Activated naive CD8-positive, alpha-beta T cell (primary cell): ENCODE measurements around the gene TMEM212.
"Not testable (repeated sequence)": the region's sequence is repeated elsewhere in the genome, so short reads cannot be mapped to it uniquely, and the experiment has no call there.

Source experiments
- H3K27ac Mint-ChIP-seq: one replicate; pipeline ENCODE4 v1.8.0; 2021; ENCODE audit warnings: mixed read lengths
- H3K27me3 Mint-ChIP-seq: one replicate; pipeline ENCODE4 v1.8.0; 2021; ENCODE audit warnings: mixed read lengths
- H3K36me3 Mint-ChIP-seq: one replicate; pipeline ENCODE4 v1.8.0; 2021; ENCODE audit warnings: mixed read lengths
- H3K4me1 Mint-ChIP-seq: one replicate; pipeline ENCODE4 v1.8.0; 2021; ENCODE audit warnings: low read depth, mixed read lengths
- H3K4me3 Mint-ChIP-seq: one replicate; pipeline ENCODE4 v1.8.0; 2021; ENCODE audit warnings: mild to moderate bottlenecking, mixed read lengths
- H3K9me3 Mint-ChIP-seq: one replicate; pipeline ENCODE4 v1.8.0; 2021; ENCODE audit warnings: low read depth, mixed read lengths

The TMEM212 gene

DNA sequence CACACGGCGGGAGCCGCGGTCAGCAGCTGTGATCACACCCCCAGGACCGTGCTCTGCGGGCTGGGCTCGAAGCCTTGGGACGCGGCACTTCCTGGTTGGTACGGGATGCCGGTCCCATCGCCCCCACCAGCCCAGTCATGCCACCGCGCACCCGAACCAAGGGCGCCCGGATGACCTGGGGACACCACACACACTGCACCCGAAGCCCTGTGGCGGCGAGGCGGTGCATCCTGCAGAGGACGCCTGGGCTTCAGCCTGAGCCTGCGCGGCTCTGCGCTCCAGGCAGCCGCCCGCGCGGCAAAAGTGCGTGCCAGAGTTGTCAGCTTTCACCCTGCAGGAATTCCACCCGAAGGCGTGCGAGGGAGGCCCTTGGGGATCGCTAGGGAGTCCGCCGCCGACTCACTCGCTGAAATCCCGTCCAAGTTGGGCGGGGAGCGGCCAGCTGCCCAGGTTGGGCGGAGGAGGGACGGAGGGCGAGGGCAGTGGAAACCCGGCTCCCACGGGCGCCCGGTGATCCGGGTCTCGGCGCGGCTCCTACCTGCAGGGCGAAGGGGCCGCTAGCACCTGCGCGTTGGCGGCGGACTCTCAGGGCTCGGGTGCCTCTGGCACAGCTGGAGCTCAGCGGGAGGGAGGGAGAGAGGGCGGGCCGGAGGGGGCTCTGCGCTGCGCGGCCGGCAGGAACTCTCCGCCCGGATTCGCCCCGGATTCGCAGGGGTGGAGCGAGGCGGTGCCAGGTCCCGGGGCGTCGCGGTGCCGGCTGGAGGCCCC lies 33.1 kb upstream of the TMEM212 start, which contains the start of gene PLD1:
Gene PLD1 (minus strand): TSS at position 623 of the 768 bp plus-strand sequence. CDS start 72,432 bp downstream, outside the sequence.
- H3K4me3 Mint-ChIP-seq, result peak within 1 kb of the TSS; percentile 88
- H3K27me3 Mint-ChIP-seq, result peaks cover 32% of the 10 kb centered on the region
- H3K4me1 Mint-ChIP-seq, result peaks cover 15% of the 10 kb centered on the region
- no peaks in the 10 kb centered on the region for H3K9me3 Mint-ChIP-seq
- no peaks in the 10 kb centered on the region for H3K36me3 Mint-ChIP-seq
- no peak within 1 kb of the TSS for H3K27ac Mint-ChIP-seq

DNA sequence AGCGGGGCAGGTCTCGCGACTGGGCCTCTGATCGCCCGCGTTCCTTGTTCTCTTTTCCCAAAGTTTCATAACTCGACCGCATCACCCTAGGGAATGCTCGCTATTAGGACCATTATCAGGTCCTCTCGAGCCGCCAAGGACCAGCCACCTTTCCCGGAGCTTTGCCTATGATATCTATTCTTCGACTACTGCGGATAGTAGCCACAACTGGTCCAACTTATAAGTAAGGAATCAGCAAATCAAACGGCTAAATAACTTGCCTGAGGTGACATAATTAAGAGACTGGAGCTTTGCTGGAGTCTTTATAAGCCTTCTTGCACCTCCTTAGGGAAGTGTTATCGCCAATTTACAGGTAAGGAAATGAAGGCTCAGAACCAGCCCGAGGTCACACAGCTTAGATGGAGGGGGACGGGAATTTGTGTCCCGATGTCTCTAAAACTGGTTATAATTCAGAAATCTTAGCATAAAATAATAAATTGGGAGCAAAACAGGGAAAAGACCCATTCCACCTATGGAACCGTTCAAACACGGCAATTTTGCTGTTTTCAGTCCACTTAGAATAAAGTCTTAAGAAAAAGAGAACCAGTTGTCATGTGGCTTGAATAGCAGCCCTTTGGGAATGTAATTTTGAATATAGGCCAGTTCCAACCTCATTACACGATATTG lies 32.4 kb upstream of the TMEM212 start:
- no peak overlapping the region for H3K27ac Mint-ChIP-seq
- H3K4me3 Mint-ChIP-seq, result peak overlapping the region; percentile 82
- H3K27me3 Mint-ChIP-seq, result peaks cover 32% of the 10 kb centered on the region
- no peaks in the 10 kb centered on the region for H3K36me3 Mint-ChIP-seq
- H3K9me3 Mint-ChIP-seq, result no peaks in the 10 kb centered on the region
- H3K4me1 Mint-ChIP-seq, result peaks cover 15% of the 10 kb centered on the region

DNA sequence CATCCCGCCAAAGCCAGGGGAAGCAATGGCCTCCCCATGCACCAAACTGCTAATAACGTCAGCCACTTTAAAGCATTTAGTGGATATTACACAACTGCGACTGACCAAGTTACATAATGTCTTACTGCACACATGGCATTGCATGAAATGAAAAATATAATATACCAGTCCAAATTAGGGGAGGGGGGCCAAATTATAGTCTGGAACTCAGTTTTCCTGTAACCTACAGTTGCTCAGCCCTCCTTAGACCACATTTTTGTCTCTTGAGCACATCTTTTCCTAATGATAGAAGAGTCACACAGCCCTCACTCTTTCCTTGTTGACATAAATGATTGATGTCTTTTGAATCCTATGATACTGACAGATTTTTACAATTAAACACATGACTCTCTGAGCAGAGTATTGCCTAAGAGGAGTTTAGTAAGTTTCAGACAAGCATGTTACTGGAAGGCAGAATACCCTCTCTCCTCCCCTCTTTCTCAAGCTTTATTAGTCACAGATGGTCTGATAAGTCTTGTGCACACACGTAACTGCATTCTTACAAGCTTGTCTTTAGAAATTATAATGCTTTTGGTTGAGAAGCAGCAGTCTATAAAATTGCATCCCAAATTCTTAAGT lies 31.7 kb upstream of the TMEM212 start:
- Mint-ChIP-seq H3K4me3 (peak overlapping the region; percentile 82), H3K27ac (no peak overlapping the region), H3K9me3 (no peaks in the 10 kb centered on the region), H3K4me1 (peaks cover 15% of the 10 kb centered on the region), H3K36me3 (no peaks in the 10 kb centered on the region), H3K27me3 (peaks cover 34% of the 10 kb centered on the region)

DNA sequence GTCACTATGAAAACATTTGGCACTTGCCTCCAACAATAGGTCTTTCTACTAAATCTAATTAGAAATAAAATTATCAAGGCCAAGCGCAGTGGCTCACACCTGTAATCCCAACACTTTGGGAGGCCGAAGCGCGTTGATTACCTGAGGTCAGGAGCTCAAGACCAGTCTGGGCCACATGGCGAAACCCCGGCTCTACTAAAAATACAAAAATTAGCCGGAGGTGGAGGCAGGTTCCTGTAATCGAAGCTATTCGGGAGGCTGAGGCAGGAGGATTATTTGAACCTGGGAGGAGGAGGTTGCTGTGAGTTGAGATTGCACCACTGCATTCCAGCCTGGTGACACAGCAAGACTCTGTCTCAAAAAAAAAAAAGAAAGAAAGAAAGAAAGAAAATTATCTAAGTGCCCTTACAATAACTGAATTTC lies 31.2 kb upstream of the TMEM212 start:
- peaks cover 36% of the 10 kb centered on the region for H3K27me3 Mint-ChIP-seq
- peaks cover 15% of the 10 kb centered on the region for H3K4me1 Mint-ChIP-seq
- no peaks in the 10 kb centered on the region for H3K9me3 Mint-ChIP-seq
- H3K4me3 Mint-ChIP-seq, result no peak overlapping the region
- H3K36me3 Mint-ChIP-seq, result no peaks in the 10 kb centered on the region
- H3K27ac Mint-ChIP-seq, result no peak overlapping the region

DNA sequence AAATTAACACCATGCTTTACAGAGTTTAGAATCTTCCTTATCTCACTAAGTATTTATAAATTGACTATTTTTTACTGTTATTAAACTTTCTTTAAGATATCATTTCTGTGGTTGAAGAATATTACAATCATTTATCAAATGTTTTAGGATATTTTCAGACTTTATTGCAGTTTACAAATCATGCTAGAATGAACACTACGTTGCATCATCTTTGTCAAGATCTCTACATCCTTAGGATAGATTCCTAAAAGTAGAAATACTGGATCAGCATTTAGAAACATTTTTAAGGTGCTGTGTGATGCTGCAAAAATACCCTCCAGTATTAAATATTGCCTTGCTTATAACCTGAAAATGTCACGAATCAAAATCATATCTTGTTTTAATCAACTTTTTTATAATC lies 30.3 kb upstream of the TMEM212 start:
- Mint-ChIP-seq H3K4me1 (peaks cover 15% of the 10 kb centered on the region), H3K4me3 (no peak overlapping the region), H3K27me3 (peaks cover 35% of the 10 kb centered on the region), H3K9me3 (no peaks in the 10 kb centered on the region), H3K27ac (no peak overlapping the region), H3K36me3 (no peaks in the 10 kb centered on the region)

- Mint-ChIP-seq H3K9me3 (no peaks in the 10 kb centered on the region), H3K27me3 (peaks cover 34% of the 10 kb centered on the region), H3K4me1 (peaks cover 15% of the 10 kb centered on the region), H3K4me3 (no peak overlapping the region), H3K27ac (no peak overlapping the region), H3K36me3 (no peaks in the 10 kb centered on the region)
These were observed 29.8 kb upstream of the TMEM212 start for GRCh38 chr3:171813278-171813896.

DNA sequence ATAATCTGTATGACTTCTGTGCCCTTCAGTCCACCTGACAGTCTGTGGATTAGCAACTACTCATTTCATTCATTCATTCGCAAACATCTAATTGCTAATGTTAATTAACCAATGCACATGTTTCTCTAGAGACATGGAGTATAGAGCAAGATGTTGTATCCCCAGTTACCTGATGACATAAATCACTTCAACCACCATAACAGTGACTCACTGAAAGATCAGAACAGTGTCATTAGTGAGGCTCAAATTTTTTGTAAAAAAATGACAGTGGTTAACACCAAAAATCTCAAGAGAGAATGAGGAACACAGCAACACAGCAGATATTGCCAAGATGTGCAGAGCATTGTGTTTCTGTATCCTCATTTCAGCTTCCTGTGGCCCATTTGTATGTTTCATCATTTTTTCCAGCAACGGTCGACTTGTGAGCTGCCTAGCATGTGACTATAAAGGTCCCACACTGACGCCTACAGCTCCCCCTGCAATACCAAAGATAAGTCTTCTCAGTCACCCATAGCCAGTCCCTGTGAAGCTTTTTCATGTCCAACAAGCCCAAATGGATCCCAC lies 29.2 kb upstream of the TMEM212 start:
- peaks cover 34% of the 10 kb centered on the region for H3K27me3 Mint-ChIP-seq
- H3K4me1 Mint-ChIP-seq, result peaks cover 15% of the 10 kb centered on the region
- H3K36me3 Mint-ChIP-seq, result no peaks in the 10 kb centered on the region
- no peak overlapping the region for H3K4me3 Mint-ChIP-seq
- no peak overlapping the region for H3K27ac Mint-ChIP-seq
- no peaks in the 10 kb centered on the region for H3K9me3 Mint-ChIP-seq

GRCh38 chr3:171814662-171815061 lies 28.5 kb upstream of the TMEM212 start:
- H3K27me3 Mint-ChIP-seq, result peaks cover 28% of the 10 kb centered on the region
- not testable (repeated sequence) for H3K27ac Mint-ChIP-seq, H3K36me3 Mint-ChIP-seq, H3K9me3 Mint-ChIP-seq, H3K4me3 Mint-ChIP-seq, H3K4me1 Mint-ChIP-seq

DNA sequence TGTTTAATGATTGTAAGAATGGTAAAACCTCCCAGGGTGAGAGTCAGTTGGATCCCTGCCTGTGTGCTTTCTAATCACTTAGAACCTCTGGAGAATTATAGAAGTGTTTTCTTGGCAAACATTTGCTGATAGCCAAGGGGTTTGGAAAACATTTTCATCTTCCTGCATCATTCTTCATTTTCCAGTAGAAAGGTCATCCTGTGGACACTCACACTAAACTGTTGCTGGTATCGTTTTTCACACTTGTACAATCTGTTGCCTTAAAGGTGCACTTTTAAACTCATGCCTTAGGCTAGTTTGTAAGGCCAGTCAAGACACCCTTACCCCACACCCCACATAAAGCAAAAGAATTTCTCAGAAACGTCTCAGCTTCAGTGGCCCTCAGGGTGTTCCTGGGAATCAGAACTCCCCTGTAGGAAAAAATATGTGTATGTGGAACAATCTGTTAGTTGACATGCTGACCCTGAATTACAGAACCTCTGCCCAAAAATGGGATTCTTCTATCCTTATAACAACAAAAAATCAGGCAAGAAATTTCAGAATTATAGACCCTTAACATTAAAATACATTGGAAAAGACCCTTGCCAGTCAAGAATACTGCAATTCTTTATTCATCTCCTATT lies 27.1 kb upstream of the TMEM212 start:
- Mint-ChIP-seq H3K36me3 (no peaks in the 10 kb centered on the region), H3K4me3 (no peak overlapping the region), H3K27me3 (peaks cover 21% of the 10 kb centered on the region), H3K4me1 (peaks cover 3% of the 10 kb centered on the region), H3K27ac (no peak overlapping the region), H3K9me3 (no peaks in the 10 kb centered on the region)

DNA sequence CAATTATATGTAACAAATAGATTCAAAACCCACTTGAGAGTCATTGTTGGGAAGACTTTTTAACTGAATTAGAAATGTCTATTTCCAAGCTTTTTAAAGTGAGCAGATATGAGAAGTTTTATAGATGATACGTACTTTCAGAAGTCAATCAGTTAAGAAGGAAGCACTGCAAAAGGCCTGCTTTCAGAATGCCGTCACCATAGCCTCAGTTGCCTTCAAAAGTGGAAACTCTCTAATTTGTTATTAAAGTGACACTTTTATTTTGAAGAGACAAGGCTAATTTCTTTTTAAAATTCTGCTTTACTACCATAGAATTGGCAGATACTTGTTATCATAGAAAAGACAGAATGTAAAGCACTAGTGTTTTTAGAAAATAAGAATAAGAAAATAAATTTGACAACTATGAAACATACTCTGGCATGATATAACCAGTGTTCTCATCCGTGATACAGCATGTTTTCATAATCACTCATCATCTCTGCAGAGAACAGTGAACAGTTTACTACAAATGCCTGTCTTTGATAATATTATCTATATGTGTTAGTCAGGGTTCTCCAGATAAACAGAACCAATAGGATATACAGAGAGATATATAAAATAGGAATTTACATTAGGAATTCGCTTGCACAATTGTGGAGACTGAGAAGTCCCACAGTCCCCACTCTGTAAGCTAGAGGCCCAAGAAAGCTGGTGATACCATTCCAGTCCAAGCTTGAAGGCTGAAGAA lies 25.9 kb upstream of the TMEM212 start:
- H3K9me3 Mint-ChIP-seq, result no peaks in the 10 kb centered on the region
- no peaks in the 10 kb centered on the region for H3K36me3 Mint-ChIP-seq
- peaks cover 14% of the 10 kb centered on the region for H3K27me3 Mint-ChIP-seq
- H3K4me3 Mint-ChIP-seq, result no peak overlapping the region
- H3K4me1 Mint-ChIP-seq, result peaks cover 10% of the 10 kb centered on the region
- H3K27ac Mint-ChIP-seq, result no peak overlapping the region

DNA sequence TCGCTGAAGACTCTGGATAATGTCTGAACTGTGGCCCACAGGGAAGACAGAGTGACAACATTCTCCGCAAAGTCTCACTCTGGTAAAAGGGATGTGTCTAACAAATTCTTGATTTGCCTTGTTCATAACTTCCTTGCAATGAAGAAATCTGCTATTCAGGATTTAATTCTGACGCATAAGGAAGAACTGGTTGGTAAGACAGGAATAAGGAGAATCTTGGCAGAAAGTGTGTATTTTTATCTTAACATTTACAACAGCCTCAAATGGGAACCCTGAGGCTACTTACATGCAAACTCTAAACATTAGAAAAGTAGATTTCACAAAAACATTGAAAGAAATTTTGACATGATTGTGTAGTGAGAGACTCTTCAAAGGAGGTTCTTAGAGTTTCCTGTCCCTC lies 22.1 kb upstream of the TMEM212 start:
- peaks cover 7% of the 10 kb centered on the region for H3K4me1 Mint-ChIP-seq
- peaks cover 7% of the 10 kb centered on the region for H3K27me3 Mint-ChIP-seq
- H3K9me3 Mint-ChIP-seq, result no peaks in the 10 kb centered on the region
- H3K4me3 Mint-ChIP-seq, result no peak overlapping the region
- no peaks in the 10 kb centered on the region for H3K36me3 Mint-ChIP-seq
- no peak overlapping the region for H3K27ac Mint-ChIP-seq

GRCh38 chr3:171821778-171822358 lies 21.3 kb upstream of the TMEM212 start:
- no peaks in the 10 kb centered on the region for H3K9me3 Mint-ChIP-seq

DNA sequence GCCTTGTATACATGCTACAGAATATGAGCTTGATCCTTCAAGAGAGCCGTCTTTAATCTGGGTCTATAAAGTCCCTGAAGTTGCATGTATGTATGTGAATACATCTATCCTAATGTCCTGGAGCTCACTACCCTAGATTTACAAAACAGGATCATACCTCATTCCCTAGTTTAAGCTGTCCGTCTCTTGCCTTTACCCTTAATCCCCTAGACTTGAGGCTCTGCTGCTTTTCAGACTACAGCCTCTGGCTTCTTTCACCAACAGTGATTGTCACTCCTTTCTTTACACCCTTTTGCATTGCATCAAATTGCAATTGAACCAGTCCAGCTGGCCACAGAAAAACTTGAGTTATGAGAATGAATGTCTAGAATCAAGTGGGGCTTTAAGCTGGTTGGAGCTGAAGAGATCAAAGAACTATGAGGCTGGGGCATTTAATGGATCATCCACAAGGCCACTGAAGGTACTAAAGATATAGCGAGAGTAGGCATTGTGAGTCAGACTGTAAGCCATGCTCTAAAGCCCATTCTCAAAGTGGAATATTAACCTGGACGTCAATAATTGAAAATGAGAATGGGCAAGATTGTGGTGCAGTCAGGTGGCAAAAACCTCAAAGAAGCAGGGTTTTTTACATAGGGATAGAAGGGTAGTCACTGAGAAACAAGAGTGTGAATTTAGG lies 20.6 kb upstream of the TMEM212 start:
- Mint-ChIP-seq H3K4me1 (peaks cover 7% of the 10 kb centered on the region), H3K4me3 (no peak overlapping the region), H3K36me3 (no peaks in the 10 kb centered on the region), H3K27ac (no peak overlapping the region), H3K9me3 (no peaks in the 10 kb centered on the region), H3K27me3 (peaks cover 4% of the 10 kb centered on the region)

More at GRCh38 chr3:171821778-171822358, 21.3 kb upstream of the TMEM212 start:
- peaks cover 7% of the 10 kb centered on the region for H3K4me1 Mint-ChIP-seq
- no peak overlapping the region for H3K27ac Mint-ChIP-seq
- H3K4me3 Mint-ChIP-seq, result no peak overlapping the region
- no peaks in the 10 kb centered on the region for H3K36me3 Mint-ChIP-seq
- peaks cover 4% of the 10 kb centered on the region for H3K27me3 Mint-ChIP-seq
